Caco-2 (cell line): ENCODE results near the gene ATE1. TPM values are rescaled to one million over a fixed set of nuclear protein-coding genes. Genes with fewer than 3 reads are reported as not detected.

Source experiments
- BruUV-seq: library from RNA; stranded (reverse); fragments of 400-500 nt; replicated peaks from 2 replicates; lab custom pipeline; 2021; lab: Mats Ljungman, UMichigan
- CTCF ChIA-PET: fragments of 300-600 bp; sonication (Branson Sonifier 250); formaldehyde crosslinking; loops from one replicate; lab custom pipeline; 2022; ENCODE audit warnings: antibody characterized with exemption; lab: Charles Lee
- POLR2A ChIA-PET: fragments of 300-600 bp; sonication (Branson Sonifier 250); formaldehyde crosslinking; loops from one replicate; lab custom pipeline; 2022; ENCODE audit warnings: antibody characterized with exemption; lab: Charles Lee
- DNase-seq, 2 experiments: peaks; one replicate each; pipeline versions ENCODE4 v3.0.0 to v3.0.0-alpha.2; 2020 to 2022
- H3K27me3 ChIP-seq: replicated peaks from 2 replicates; pipeline ENCODE4 v1.6.0; 2011; ENCODE audit warnings: low read length; ENCODE audit not compliant: control insufficient read depth, insufficient read depth
- H3K36me3 ChIP-seq: 2 replicates; pipeline ENCODE4 v1.5.1; 2011; ENCODE audit warnings: low read length; ENCODE audit not compliant: control insufficient read depth, insufficient read depth
- H3K4me1 ChIP-seq: fragments of 250-450 bp; sonication (Bioruptor Pico); 2 replicates; pipeline ENCODE4 v1.5.1; 2020; ENCODE audit warnings: mild to moderate bottlenecking
- H3K4me3 ChIP-seq: 2 replicates; pipeline ENCODE4 v1.5.1; 2011; ENCODE audit warnings: low read depth, mild to moderate bottlenecking, control low read depth, low read length
- H3K9me3 ChIP-seq: fragments of 250-450 bp; sonication (Bioruptor Pico); 2 replicates; pipeline ENCODE4 v1.5.1; 2020; ENCODE audit warnings: mild to moderate bottlenecking, moderate library complexity
- H3K27ac Mint-ChIP-seq: one replicate; pipeline ENCODE4 v1.8.0; 2022; ENCODE audit warnings: mixed read lengths; ENCODE audit not compliant: unreplicated experiment
- H3K27me3 Mint-ChIP-seq: one replicate; pipeline ENCODE4 v1.8.0; 2022; ENCODE audit warnings: mixed read lengths; ENCODE audit not compliant: insufficient read depth, unreplicated experiment
- H3K36me3 Mint-ChIP-seq: one replicate; pipeline ENCODE4 v1.8.0; 2022; ENCODE audit warnings: mild to moderate bottlenecking, mixed read lengths; ENCODE audit not compliant: insufficient read depth, unreplicated experiment
- H3K4me1 Mint-ChIP-seq: one replicate; pipeline ENCODE4 v1.8.0; 2022; ENCODE audit warnings: low read depth, mixed read lengths; ENCODE audit not compliant: unreplicated experiment
- H3K4me3 Mint-ChIP-seq: one replicate; pipeline ENCODE4 v1.8.0; 2022; ENCODE audit warnings: mild to moderate bottlenecking, moderate library complexity, mixed read lengths; ENCODE audit not compliant: unreplicated experiment
- H3K9me3 Mint-ChIP-seq: one replicate; pipeline ENCODE4 v1.8.0; 2022; ENCODE audit warnings: mixed read lengths; ENCODE audit not compliant: unreplicated experiment
- CTCF ChIP-seq, 2 experiments: fragments of 200-600 bp in 1 of 2; IDR thresholded peaks; 1 replicate in 1 of 2; 2 replicates in 1 of 2; pipeline versions ENCODE4 v1.5.1 to v1.8.0; 2011 to 2022; ENCODE audit warnings: antibody characterized with exemption in 1 of 2, control low read depth in 1 of 2, inconsistent platforms in 1 of 2, low read depth in 1 of 2, low read length in 1 of 2, mild to moderate bottlenecking in 1 of 2, moderate library complexity in 1 of 2; ENCODE audit not compliant: insufficient read depth in 1 of 2, severe bottlenecking in 1 of 2, unreplicated experiment in 1 of 2
- intact Hi-C: fragments of 100-400 bp; cut with micrococcal nuclease; formaldehyde crosslinking; loops from one replicate; pipeline ENCODE4 v1.10.0; 2022; ENCODE audit not compliant: unreplicated experiment
- total RNA-seq: library from RNA; stranded (reverse); gene quantifications from 2 replicates; pipeline ENCODE4 v1.2.3, GENCODE V29; 2022

Gene ATE1
- total RNA-seq, 1 experiment from 2014 or later, result 75.2 TPM

GRCh38 chr10:121724282-121724681 lies 203.5 kb downstream of the ATE1 start:
- no peak overlapping the region for H3K4me3 ChIP-seq
- DNase-seq, result no peak
- POLR2A ChIA-PET, result no interaction called here
- no peaks in the 10 kb centered on the region for H3K9me3 ChIP-seq
- H3K4me1 Mint-ChIP-seq, result peaks cover 16% of the 10 kb centered on the region
- no peaks in the 10 kb centered on the region for H3K36me3 ChIP-seq
- CTCF ChIA-PET, result no interaction called here
- H3K4me3 Mint-ChIP-seq, result no peak overlapping the region
- H3K27me3 ChIP-seq, result no peaks in the 10 kb centered on the region
- H3K27ac Mint-ChIP-seq, result no peak overlapping the region
- peaks cover 28% of the 10 kb centered on the region for H3K9me3 Mint-ChIP-seq
- intact Hi-C loops, result no loop called here
- peaks cover 5% of the 10 kb centered on the region for H3K36me3 Mint-ChIP-seq
- no peaks in the 10 kb centered on the region for H3K4me1 ChIP-seq
- TF ChIP-seq CTCF (IDR thresholded peaks at IDR 0.05; ENCODE audit: insufficient read depth in 1 of 2, low read depth in 1 of 2, low read length in 1 of 2, severe bottlenecking in 1 of 2, unreplicated experiment in 1 of 2), result no peak
- no TSS peak for BruUV-seq
- no peaks in the 10 kb centered on the region for H3K27me3 Mint-ChIP-seq

GRCh38 chr10:121722665-121723064 lies 205.2 kb downstream of the ATE1 start:
- Histone ChIP-seq H3K4me3 (no peak overlapping the region), H3K27me3 (no peaks in the 10 kb centered on the region), H3K9me3 (0 out of 2 replicates have a peak, but pooled peaks cover 7% of the 10 kb centered on the region), H3K4me1 (no peaks in the 10 kb centered on the region), H3K36me3 (no peaks in the 10 kb centered on the region)
- DNase-seq, result no peak
- Mint-ChIP-seq H3K4me1 (peaks cover 16% of the 10 kb centered on the region), H3K4me3 (no peak overlapping the region), H3K27ac (no peak overlapping the region), H3K27me3 (no peaks in the 10 kb centered on the region), H3K9me3 (peaks cover 43% of the 10 kb centered on the region), H3K36me3 (peaks cover 5% of the 10 kb centered on the region)
- CTCF ChIA-PET, result no interaction called here
- no TSS peak for BruUV-seq
- no peak for TF ChIP-seq CTCF (IDR thresholded peaks at IDR 0.05; ENCODE audit: insufficient read depth in 1 of 2, low read depth in 1 of 2, low read length in 1 of 2, severe bottlenecking in 1 of 2, unreplicated experiment in 1 of 2)
- intact Hi-C loops, result no loop called here
- POLR2A ChIA-PET, result no interaction called here

GRCh38 chr10:121721257-121721656 lies 206.6 kb downstream of the ATE1 start:
- no peak overlapping the region for H3K4me3 ChIP-seq
- H3K4me1 Mint-ChIP-seq, result peaks cover 14% of the 10 kb centered on the region
- POLR2A ChIA-PET, result no interaction called here
- CTCF ChIA-PET, result no interaction called here
- no TSS peak for BruUV-seq
- H3K36me3 Mint-ChIP-seq, result no peaks in the 10 kb centered on the region
- no peak overlapping the region for H3K4me3 Mint-ChIP-seq
- H3K27me3 ChIP-seq, result no peaks in the 10 kb centered on the region
- intact Hi-C loops, result no loop called here
- H3K9me3 ChIP-seq, result 0 out of 2 replicates have a peak, but pooled peaks cover 7% of the 10 kb centered on the region
- no peak for TF ChIP-seq CTCF (IDR thresholded peaks at IDR 0.05; ENCODE audit: insufficient read depth in 1 of 2, low read depth in 1 of 2, low read length in 1 of 2, severe bottlenecking in 1 of 2, unreplicated experiment in 1 of 2)
- no peaks in the 10 kb centered on the region for H3K27me3 Mint-ChIP-seq
- DNase-seq, result no peak
- no peaks in the 10 kb centered on the region for H3K36me3 ChIP-seq
- H3K9me3 Mint-ChIP-seq, result peaks cover 43% of the 10 kb centered on the region
- H3K4me1 ChIP-seq, result no peaks in the 10 kb centered on the region
- no peak overlapping the region for H3K27ac Mint-ChIP-seq
